ENCODE results near the gene NOXO1. TPM values are rescaled to one million over a fixed set of nuclear protein-coding genes. Genes with fewer than 3 reads are reported as not detected.

Gene NOXO1
- total and polyA plus RNA-seq, 9 of the 15 experiments (the other 6 are each of a cell fraction or from before 2014, with no cell fraction given): not detected

GRCh38 chr16:1971796-1972489, 9.3 kb downstream of the NOXO1 start, which contains the start of gene TBL3 (continued):
- no peak for TF ChIP-seq TSHZ1 (CRISPR knock-in tag; IDR thresholded peaks at IDR 0.05)
- no peak for TF ChIP-seq MEF2A (IDR thresholded peaks at IDR 0.05; ENCODE audit: control insufficient read depth, low read depth, low read length)
- no peak for TF ChIP-seq GTF2A2 (tag; IDR thresholded peaks at IDR 0.05)
- TF ChIP-seq HNRNPK (IDR thresholded peaks at IDR 0.05; ENCODE audit: low read depth, low read length, poor library complexity, severe bottlenecking): no peak
- peak; percentile 69; the same call in 1 of the 2 replicates for TF ChIP-seq SMAD3 (CRISPR knock-in tag; conservative IDR thresholded peaks at IDR 0.05)
- peak; percentile 94 for TF ChIP-seq ZKSCAN1 (IDR thresholded peaks at IDR 0.05; ENCODE audit: low read depth, low read length)
- no peak for TF ChIP-seq MIER1 (IDR thresholded peaks at IDR 0.05; ENCODE audit: low read depth)
- 0 out of 2 replicates have a peak, but pooled peaks have one; percentile 28 for TF ChIP-seq SOX6 (IDR thresholded peaks at IDR 0.05)
- TF ChIP-seq SNAPC5 (CRISPR knock-in tag; IDR thresholded peaks at IDR 0.05): no peak
- TF ChIP-seq TEAD1 (CRISPR knock-in tag; IDR thresholded peaks at IDR 0.05): no peak; a peak in 1 of 4 replicates
- peak; percentile 93 for TF ChIP-seq ELF4 (CRISPR knock-in tag; IDR thresholded peaks at IDR 0.05)
- TF ChIP-seq HINFP (tag; conservative IDR thresholded peaks at IDR 0.05; ENCODE audit: low read depth): no peak
- TF ChIP-seq NCOA6 (IDR thresholded peaks at IDR 0.05): no peak
- TF ChIP-seq TOE1 (IDR thresholded peaks at IDR 0.05; ENCODE audit: borderline replicate concordance): peak; percentile 53; the same call in 1 of the 2 replicates
- no peak for TF ChIP-seq TOE1 (CRISPR knock-in tag; IDR thresholded peaks at IDR 0.05; ENCODE audit: borderline replicate concordance, low read depth)
- no peak for TF ChIP-seq CC2D1A (IDR thresholded peaks at IDR 0.05)
- no peak for TF ChIP-seq ZNF277 (CRISPR knock-in tag; IDR thresholded peaks at IDR 0.05; ENCODE audit: borderline replicate concordance)
- no peak for TF ChIP-seq ZNF707 (CRISPR knock-in tag; conservative IDR thresholded peaks at IDR 0.05)
- TF ChIP-seq ZNF512 (tag; IDR thresholded peaks at IDR 0.05): no peak
- TF ChIP-seq ZNF232 (CRISPR knock-in tag; IDR thresholded peaks at IDR 0.05): 0 out of 2 replicates have a peak, but pooled peaks have one; percentile 13
- TF ChIP-seq SNRNP70 (optimal IDR thresholded peaks at IDR 0.05; ENCODE audit: low read depth, low read length): no peak

All from K562 (cell line).